Liver (tissue), 9 donors: ENCODE data around the gene CHP1. TPM values are rescaled to one million over a fixed set of nuclear protein-coding genes. Genes with fewer than 3 reads are reported as not detected.
"Not testable (repeated sequence)": the region's sequence is repeated elsewhere in the genome, so short reads cannot be mapped to it uniquely, and the experiment has no call there.

ENCODE experiments used
- DNase-seq: peaks from one replicate; pipeline ENCODE4 v3.0.0-alpha.2; 2017; ENCODE audit warnings: low spot score
- H3K27ac ChIP-seq, 2 donors: one replicate each; pipeline ENCODE4 v1.7.0; 2013; ENCODE audit warnings: inconsistent platforms in 2 of 2, low read length in 2 of 2, control low read depth in 1 of 2, low read depth in 1 of 2, mild to moderate bottlenecking in 1 of 2
- H3K27me3 ChIP-seq, 4 donors: one replicate each; pipeline versions ENCODE4 v1.6.1 to v1.7.0; 2013; ENCODE audit warnings: low read length in 3 of 4, inconsistent platforms in 1 of 4, mild to moderate bottlenecking in 1 of 4, moderate library complexity in 1 of 4; ENCODE audit not compliant: control insufficient read depth in 4 of 4, insufficient read depth in 4 of 4
- H3K36me3 ChIP-seq, 4 donors: one replicate each; pipeline versions ENCODE4 v1.6.1 to v1.7.0; 2013; ENCODE audit warnings: low read length in 3 of 4, mild to moderate bottlenecking in 3 of 4, low read depth in 1 of 4, moderate library complexity in 1 of 4; ENCODE audit not compliant: control insufficient read depth in 4 of 4, insufficient read depth in 3 of 4
- H3K4me1 ChIP-seq, 4 donors: one replicate each; pipeline versions ENCODE4 v1.6.1 to v1.7.0; 2013; ENCODE audit warnings: low read length in 3 of 4, mild to moderate bottlenecking in 3 of 4, moderate library complexity in 1 of 4; ENCODE audit not compliant: control insufficient read depth in 4 of 4, insufficient read depth in 4 of 4
- H3K4me3 ChIP-seq, 3 donors: one replicate each; pipeline versions ENCODE4 v1.6.1 to v1.7.0; 2013; ENCODE audit warnings: low read length in 3 of 3, control low read depth in 1 of 3, low read depth in 1 of 3, mild to moderate bottlenecking in 1 of 3
- H3K9ac ChIP-seq, 2 donors: one replicate each; pipeline ENCODE4 v1.7.0; 2013; ENCODE audit warnings: low read length in 2 of 2, mild to moderate bottlenecking in 2 of 2, moderate library complexity in 2 of 2, control low read depth in 1 of 2, low read depth in 1 of 2
- H3K9me3 ChIP-seq, 4 donors: one replicate each; pipeline versions ENCODE4 v1.6.1 to v1.7.0; 2013; ENCODE audit warnings: low read length in 3 of 4; ENCODE audit not compliant: control insufficient read depth in 4 of 4
- CTCF ChIP-seq: fragments of 150-350 bp; IDR thresholded peaks from 2 replicates; pipeline ENCODE4 v1.5.1; 2017; ENCODE audit warnings: improper control_type of control experiment, low read depth, low read length; ENCODE audit not compliant: missing input control
- EGR1 ChIP-seq, 2 donors: IDR thresholded peaks; 2 replicates each; pipeline ENCODE4 v1.6.1; 2016 to 2018; ENCODE audit warnings: antibody characterized with exemption in 2 of 2, low read depth in 2 of 2
- FOXA1 ChIP-seq: IDR thresholded peaks from 2 replicates; pipeline ENCODE4 v1.6.1; 2016; ENCODE audit warnings: antibody characterized with exemption
- FOXA2 ChIP-seq: IDR thresholded peaks from 2 replicates; pipeline ENCODE4 v1.6.1; 2016; ENCODE audit warnings: antibody characterized with exemption
- GABPA ChIP-seq, 2 donors: IDR thresholded peaks in 1 of 2; conservative IDR thresholded peaks in 1 of 2; 2 replicates each; pipeline ENCODE4 v1.6.1; 2016; ENCODE audit warnings: antibody characterized with exemption in 2 of 2, mild to moderate bottlenecking in 1 of 2, moderate library complexity in 1 of 2
- HNF4G ChIP-seq: IDR thresholded peaks from 2 replicates; pipeline ENCODE4 v1.6.1; 2016; ENCODE audit warnings: antibody characterized with exemption
- JUND ChIP-seq, 2 donors: IDR thresholded peaks; 2 replicates each; pipeline ENCODE4 v1.6.1; 2016; ENCODE audit warnings: antibody characterized with exemption in 2 of 2
- MAX ChIP-seq: IDR thresholded peaks from 2 replicates; pipeline ENCODE4 v1.6.1; 2016; ENCODE audit warnings: antibody characterized with exemption
- NR2F2 ChIP-seq: IDR thresholded peaks from 2 replicates; pipeline ENCODE4 v1.6.1; 2016; ENCODE audit warnings: antibody characterized with exemption
- REST ChIP-seq: IDR thresholded peaks from 2 replicates; pipeline ENCODE4 v1.6.1; 2016; ENCODE audit warnings: antibody characterized with exemption, mild to moderate bottlenecking
- RXRA ChIP-seq, 2 donors: IDR thresholded peaks; 2 replicates each; pipeline ENCODE4 v1.6.1; 2017 to 2018; ENCODE audit warnings: antibody characterized with exemption in 2 of 2, mild to moderate bottlenecking in 1 of 2
- TAF1 ChIP-seq: conservative IDR thresholded peaks from 2 replicates; pipeline ENCODE4 v1.6.1; 2016; ENCODE audit warnings: antibody characterized with exemption, mild to moderate bottlenecking
- WGBS: extraction: QIAGEN DNeasy Blood & Tissue Kit; methylation state at CpG from one replicate; pipeline ENCODE4 v1.1.7; 2013; 5-methylcytosine and 5-hydroxymethylcytosine counted together
- polyA plus RNA-seq, 2 donors: library from polyadenylated mRNA; stranded (reverse) in 1 of 2; unstranded in 1 of 2; fragments of 200-250 nt in 1 of 2; fragments of >200 nt in 1 of 2; fragmentation: Nextera tagmentation in 1 of 2; extraction: Ambion mirVana in 1 of 2; gene quantifications; one replicate each; pipeline versions ENCODE4 v1.2.1 to v1.2.3, GENCODE V29; 2013 to 2015
- total RNA-seq, 2 donors: library from RNA; depleted of rRNA; stranded (reverse); fragments of >200 nt; gene quantifications; one replicate each; pipeline ENCODE4 v1.2.3, GENCODE V29; 2014
- donor health status: healthy.
- donor health status: healthy.
- donor health status: healthy.
- donor health status: healthy.
- donor health status: healthy.

The CHP1 gene
- total and polyA plus RNA-seq, 4 donors, result 87.4 to 162 (median 117) TPM

GRCh38 chr15:41230345-41230649 is 771 bp upstream of the CHP1 start:
- Histone ChIP-seq H3K27ac (peak overlapping the region; percentile 29 to 49), H3K27me3 (no peaks in the 10 kb centered on the region), H3K36me3 (peaks cover 0 to 3% (median 0%) of the 10 kb centered on the region in 4 donors), H3K9ac (no peak overlapping the region), H3K4me3 (peak overlapping the region in 2 of 3 donors; percentile 39 to 86), H3K4me1 (peaks cover 0 to 28% (median 16%) of the 10 kb centered on the region in 4 donors), H3K9me3 (no peaks in the 10 kb centered on the region)
- TF ChIP-seq EGR1 (IDR thresholded peaks at IDR 0.05; ENCODE audit: low read depth in 2 of 2) (no peak), FOXA1 (peak; percentile 1)
- DNase-seq, result no peak
- 42% methylated on average over 10 of the region's 10 CpGs for WGBS

- peaks cover 0 to 30% (median 16%) of the 10 kb centered on the region in 4 donors for H3K4me1 ChIP-seq
- no peaks in the 10 kb centered on the region for H3K27me3 ChIP-seq
- H3K36me3 ChIP-seq, result peaks cover 0 to 3% (median 0%) of the 10 kb centered on the region in 4 donors
- no peak for DNase-seq
- peak overlapping the region; percentile 86 to 91 for H3K27ac ChIP-seq
- H3K9me3 ChIP-seq, result no peaks in the 10 kb centered on the region
- WGBS, result 1% methylated on average over 28 of the region's 28 CpGs
- peak in 1 of 2 donors; percentile 10 for TF ChIP-seq RXRA (IDR thresholded peaks at IDR 0.05)
- no peak for TF ChIP-seq NR2F2
- TF ChIP-seq FOXA2, result peak; percentile 4
- H3K9ac ChIP-seq, result peak overlapping the region; percentile 95 to 97
- H3K4me3 ChIP-seq, result peak overlapping the region; percentile 78 to 95 (median 86)
Measured at GRCh38 chr15:41231422-41232226, 556 bp downstream of the CHP1 start.

GRCh38 chr15:41233367-41233771 is 2.3 kb downstream of the CHP1 start:
- no peak overlapping the region for H3K4me3 ChIP-seq

GRCh38 chr15:41235228-41235627 is 4.2 kb downstream of the CHP1 start:
- WGBS, result 94% methylated on average over 5 of the region's 5 CpGs
- DNase-seq, H3K9ac ChIP-seq, H3K36me3 ChIP-seq, H3K4me3 ChIP-seq, H3K27ac ChIP-seq, H3K27me3 ChIP-seq, H3K9me3 ChIP-seq: not testable (repeated sequence)
- peaks cover 0 to 35% (median 16%) of the 10 kb centered on the region in 4 donors for H3K4me1 ChIP-seq

More at GRCh38 chr15:41233367-41233771, 2.3 kb downstream of the CHP1 start:
- TF ChIP-seq JUND (IDR thresholded peaks at IDR 0.05) (peak; percentile 10 to 31), HNF4G (no peak)
- H3K4me1 ChIP-seq, result peaks cover 0 to 35% (median 16%) of the 10 kb centered on the region in 4 donors
- H3K9me3 ChIP-seq, result no peaks in the 10 kb centered on the region
- no peaks in the 10 kb centered on the region for H3K27me3 ChIP-seq
- no peak for DNase-seq
- WGBS, result 81% methylated on average over 1 of the region's 1 CpG
- H3K9ac ChIP-seq, result no peak overlapping the region
- peak overlapping the region in 1 of 2 donors; percentile 86 for H3K27ac ChIP-seq
- H3K36me3 ChIP-seq, result peaks cover 0 to 3% (median 0%) of the 10 kb centered on the region in 4 donors

GRCh38 chr15:41235929-41236328 is 4.9 kb downstream of the CHP1 start:
- no peak for DNase-seq
- Histone ChIP-seq H3K4me3 (no peak overlapping the region), H3K27ac (no peak overlapping the region), H3K9ac (no peak overlapping the region), H3K4me1 (peaks cover 0 to 32% (median 12%) of the 10 kb centered on the region in 4 donors), H3K27me3 (no peaks in the 10 kb centered on the region), H3K9me3 (no peaks in the 10 kb centered on the region), H3K36me3 (peaks cover 0 to 3% (median 0%) of the 10 kb centered on the region in 4 donors)
- no peak for TF ChIP-seq RXRA (IDR thresholded peaks at IDR 0.05)
- TF ChIP-seq FOXA2, result no peak
- no peak for TF ChIP-seq EGR1 (IDR thresholded peaks at IDR 0.05; ENCODE audit: low read depth in 2 of 2)
- TF ChIP-seq NR2F2, result no peak
- TF ChIP-seq TAF1, result no peak
- no peak for TF ChIP-seq FOXA1
- TF ChIP-seq MAX, result no peak
- TF ChIP-seq GABPA (IDR thresholded peaks at IDR 0.05 in 1 of 2, conservative IDR thresholded peaks at IDR 0.05 in 1 of 2), result no peak
- TF ChIP-seq JUND (IDR thresholded peaks at IDR 0.05), result no peak
- TF ChIP-seq HNF4G, result no peak
- no peak for TF ChIP-seq CTCF
- no peak for TF ChIP-seq REST
